ENCODE results near the gene ARMC8. TPM values are rescaled to one million over a fixed set of nuclear protein-coding genes. Genes with fewer than 3 reads are reported as not detected.

ARMC8 gene
- total RNA-seq, 1 donor from 2014 or later = 54.4 TPM

DNA sequence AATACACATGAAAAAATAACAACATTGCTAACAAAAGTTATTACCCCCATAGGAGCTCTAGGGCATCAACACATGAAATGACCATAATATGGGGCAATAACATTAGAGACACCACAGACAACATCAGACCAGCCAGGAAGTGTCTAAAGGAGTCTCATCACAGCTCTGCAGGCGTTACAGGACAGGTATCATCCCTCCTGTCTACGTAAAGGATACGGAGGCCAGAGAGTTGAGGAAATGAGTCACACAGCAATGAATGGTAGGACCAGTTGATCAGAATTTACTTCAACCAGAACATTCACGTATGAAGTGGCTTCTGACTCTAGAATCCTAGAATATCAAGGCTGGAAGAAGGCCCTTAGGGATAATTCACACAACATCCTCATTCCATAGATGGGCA, 140.7 kb downstream of the ARMC8 start:
- DNase-seq = no peak
- H3K4me1 Mint-ChIP-seq (ENCODE audit: low read depth, unreplicated experiment) = peaks cover 7% of the 10 kb centered on the region
- no peak overlapping the region for H3K4me3 Mint-ChIP-seq (ENCODE audit: unreplicated experiment)
- peaks cover 6% of the 10 kb centered on the region for H3K9me3 Mint-ChIP-seq (ENCODE audit: unreplicated experiment)
- peaks cover 3% of the 10 kb centered on the region for H3K27me3 Mint-ChIP-seq (ENCODE audit: unreplicated experiment)
- TF ChIP-seq CTCF (IDR thresholded peaks at IDR 0.05; ENCODE audit: partially characterized antibody, unreplicated experiment) = no peak
- no peaks in the 10 kb centered on the region for H3K36me3 Mint-ChIP-seq (ENCODE audit: unreplicated experiment)
- H3K27ac Mint-ChIP-seq (ENCODE audit: unreplicated experiment) = no peak overlapping the region

DNA sequence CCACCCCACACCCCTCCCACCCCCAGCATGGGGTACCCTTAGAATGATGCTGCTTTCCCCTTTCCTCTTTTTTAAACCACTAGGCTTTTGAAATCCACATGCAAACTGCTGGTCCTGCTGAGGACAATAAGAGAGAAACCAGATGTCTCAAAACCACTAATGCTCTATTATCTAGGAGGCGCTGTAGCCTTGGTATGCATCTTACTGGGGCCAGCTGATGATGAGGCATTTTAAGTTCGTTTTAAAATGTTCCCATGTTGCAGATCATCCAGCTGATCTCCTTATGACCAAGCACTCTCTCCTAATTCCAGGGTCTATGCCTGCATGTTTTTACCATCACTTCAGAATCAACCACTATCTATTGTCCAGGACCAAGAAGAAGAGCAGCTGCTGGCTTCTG, 141.2 kb downstream of the ARMC8 start:
- H3K4me3 Mint-ChIP-seq (ENCODE audit: unreplicated experiment) = no peak overlapping the region

GRCh38 chr3:138329127-138329983, 142.3 kb downstream of the ARMC8 start, which contains the start of gene NME9:
TSS of gene NME9 (minus strand) at chr3:138329851. CDS start at chr3:138329335, 516 bp downstream.
- DNase-seq = peak; percentile 97
- Mint-ChIP-seq H3K27me3 (ENCODE audit: unreplicated experiment) (peaks cover 3% of the 10 kb centered on the region), H3K9me3 (ENCODE audit: unreplicated experiment) (peaks cover 7% of the 10 kb centered on the region), H3K27ac (ENCODE audit: unreplicated experiment) (peak within 1 kb of the TSS; percentile 92), H3K36me3 (ENCODE audit: unreplicated experiment) (no peaks in the 10 kb centered on the region), H3K4me1 (ENCODE audit: low read depth, unreplicated experiment) (peaks cover 7% of the 10 kb centered on the region), H3K4me3 (ENCODE audit: unreplicated experiment) (peak within 1 kb of the TSS; percentile 94)
- TF ChIP-seq CTCF (IDR thresholded peaks at IDR 0.05; ENCODE audit: partially characterized antibody, unreplicated experiment) = peak; percentile 36

More for the DNA sequence above, 141.2 kb downstream of the ARMC8 start:
- no peak overlapping the region for H3K27ac Mint-ChIP-seq (ENCODE audit: unreplicated experiment)
- H3K4me1 Mint-ChIP-seq (ENCODE audit: low read depth, unreplicated experiment) = peaks cover 7% of the 10 kb centered on the region
- no peaks in the 10 kb centered on the region for H3K36me3 Mint-ChIP-seq (ENCODE audit: unreplicated experiment)
- peaks cover 7% of the 10 kb centered on the region for H3K9me3 Mint-ChIP-seq (ENCODE audit: unreplicated experiment)
- DNase-seq = no peak
- H3K27me3 Mint-ChIP-seq (ENCODE audit: unreplicated experiment) = peaks cover 3% of the 10 kb centered on the region
- TF ChIP-seq CTCF (IDR thresholded peaks at IDR 0.05; ENCODE audit: partially characterized antibody, unreplicated experiment) = no peak

DNA sequence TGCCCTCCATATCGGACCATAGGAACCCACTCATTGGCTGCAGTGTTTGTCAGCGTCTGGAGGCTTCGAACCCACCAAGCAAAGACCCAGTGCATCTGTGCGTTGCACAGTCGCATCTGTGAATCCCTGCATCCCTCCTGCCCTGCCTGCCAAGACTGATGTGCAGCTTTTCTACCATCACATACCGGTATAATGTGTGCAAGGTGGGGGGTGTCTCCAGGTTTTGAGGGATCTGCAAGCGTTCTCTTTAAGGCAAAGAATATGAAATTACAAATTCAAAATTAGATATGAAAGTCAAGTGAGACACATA, 142.8 kb downstream of the ARMC8 start:
- Mint-ChIP-seq H3K4me1 (ENCODE audit: low read depth, unreplicated experiment) (peaks cover 7% of the 10 kb centered on the region), H3K27ac (ENCODE audit: unreplicated experiment) (peak overlapping the region; percentile 92), H3K27me3 (ENCODE audit: unreplicated experiment) (peaks cover 3% of the 10 kb centered on the region), H3K36me3 (ENCODE audit: unreplicated experiment) (no peaks in the 10 kb centered on the region), H3K4me3 (ENCODE audit: unreplicated experiment) (peak overlapping the region; percentile 94), H3K9me3 (ENCODE audit: unreplicated experiment) (peaks cover 7% of the 10 kb centered on the region)
- TF ChIP-seq CTCF (IDR thresholded peaks at IDR 0.05; ENCODE audit: partially characterized antibody, unreplicated experiment) = no peak
- DNase-seq = no peak
